GM12878 (cell line): ENCODE results near the gene ASB10. TPM values are rescaled to one million over a fixed set of nuclear protein-coding genes. Genes with fewer than 3 reads are reported as not detected.

Experiments
- ATAC-seq: fragments of 200-7000 bp; cut with Tn5 transposase; 3 replicates; pipeline ENCODE4 v1.9.1; 2020; ENCODE audit warnings: mild to moderate bottlenecking, moderate library complexity
- BruUV-seq: library from RNA; stranded (reverse); fragments of 400-500 nt; replicated peaks from 2 replicates; lab custom pipeline; 2021; lab: Mats Ljungman, UMichigan
- CTCF ChIA-PET: fragments of 300-600 bp; sonication (Branson Sonifier 250); formaldehyde crosslinking; extraction: SDS; loops from one replicate; lab custom pipeline; 2021; ENCODE audit warnings: inconsistent platforms; lab: Yijun Ruan, JAX
- POLR2A ChIA-PET: fragments of 350-600 bp; formaldehyde crosslinking; extraction: SDS; loops from one replicate; lab custom pipeline; 2021; ENCODE audit warnings: inconsistent platforms; lab: Charles Lee
- RAD21 ChIA-PET: fragments of 300-600 bp; sonication (Branson Sonifier 250); formaldehyde crosslinking; loops from one replicate; lab custom pipeline; 2023; ENCODE audit warnings: antibody characterized with exemption; ENCODE audit not compliant: unreplicated experiment; lab: Charles Lee
- SMC1A ChIA-PET: fragments of 300-600 bp; sonication (Branson Sonifier 250); formaldehyde crosslinking; loops from one replicate; lab custom pipeline; 2023; ENCODE audit not compliant: unreplicated experiment, uncharacterized antibody; lab: Charles Lee
- DNase-seq: peaks from one replicate; pipeline ENCODE4 v3.0.0-alpha.2; 2011; ENCODE audit warnings: low read depth, low spot score
- FAIRE-seq: peaks from 3 replicates; lab custom pipeline; 2011; peaks lifted over from hg19 to GRCh38; lab: Jason Lieb, UNC
- H2AFZ ChIP-seq: 2 replicates; pipeline ENCODE4 v1.6.0; 2011; ENCODE audit warnings: low read depth, low read length, control low read depth; ENCODE audit not compliant: control insufficient read depth
- H3K27ac ChIP-seq: 2 replicates; pipeline ENCODE4 v1.5.1; 2011; ENCODE audit warnings: control low read depth; ENCODE audit not compliant: control insufficient read depth, insufficient read depth
- H3K27me3 ChIP-seq, 2 experiments: replicated peaks in 1 of 2; 2 replicates each; pipeline versions ENCODE4 v1.6.0 to v1.6.1; 2011; ENCODE audit warnings: low read length in 1 of 2; ENCODE audit not compliant: control insufficient read depth in 2 of 2, insufficient read depth in 2 of 2
- H3K36me3 ChIP-seq, 2 experiments: 2 replicates each; pipeline ENCODE4 v1.5.1; 2011; ENCODE audit warnings: low read length in 1 of 2; ENCODE audit not compliant: control insufficient read depth in 2 of 2, insufficient read depth in 2 of 2
- H3K4me1 ChIP-seq: 2 replicates; pipeline ENCODE4 v1.6.1; 2011; ENCODE audit warnings: mild to moderate bottlenecking, low read length, moderate library complexity, mixed read lengths; ENCODE audit not compliant: control insufficient read depth, insufficient read depth
- H3K4me2 ChIP-seq: 2 replicates; pipeline ENCODE4 v1.6.0; 2011; ENCODE audit warnings: control low read depth; ENCODE audit not compliant: control insufficient read depth, insufficient read depth
- H3K4me3 ChIP-seq: fragments of 200-600 bp; sonication (generic); 2 replicates; pipeline ENCODE4 v1.5.1; 2016
- H3K79me2 ChIP-seq: 2 replicates; pipeline ENCODE4 v1.6.0; 2011; ENCODE audit warnings: low read length; ENCODE audit not compliant: control insufficient read depth, insufficient read depth
- H3K9ac ChIP-seq: 2 replicates; pipeline ENCODE4 v1.8.0; 2011; ENCODE audit warnings: low read length, control low read depth, mixed read lengths; ENCODE audit not compliant: control insufficient read depth, insufficient read depth
- H3K9me3 ChIP-seq: replicated peaks from 3 replicates; pipeline ENCODE4 v1.5.1; 2011; ENCODE audit warnings: mild to moderate bottlenecking, low read length; ENCODE audit not compliant: control insufficient read depth, insufficient read depth
- H4K20me1 ChIP-seq: 2 replicates; pipeline ENCODE4 v1.6.0; 2011; ENCODE audit not compliant: control insufficient read depth, insufficient read depth
- BCLAF1 ChIP-seq: fragments of 450-650 bp; IDR thresholded peaks from 2 replicates; pipeline ENCODE4 v1.6.1; 2017; ENCODE audit warnings: antibody characterized with exemption, mild to moderate bottlenecking, moderate library complexity
- JUNB ChIP-seq: IDR thresholded peaks from 2 replicates; pipeline ENCODE4 v1.6.1; 2016; ENCODE audit warnings: antibody characterized with exemption, mild to moderate bottlenecking
- KAT2A ChIP-seq: conservative IDR thresholded peaks from 2 replicates; pipeline ENCODE4 v1.6.1; 2011; ENCODE audit warnings: low read depth, low read length; ENCODE audit not compliant: control insufficient read depth
- NFYB ChIP-seq: IDR thresholded peaks from 2 replicates; pipeline ENCODE4 v1.6.1; 2011; ENCODE audit warnings: low read depth, mild to moderate bottlenecking, low read length, improper control_type of control experiment, moderate library complexity; ENCODE audit not compliant: insufficient read depth
- NKRF ChIP-seq: fragments of 450-650 bp; conservative IDR thresholded peaks from 2 replicates; pipeline ENCODE4 v1.6.1; 2017; ENCODE audit warnings: mild to moderate bottlenecking, moderate library complexity
- POLR2A ChIP-seq: IDR thresholded peaks from 2 replicates; pipeline ENCODE4 v1.6.1; 2011; ENCODE audit warnings: low read depth, mild to moderate bottlenecking, low read length
- TCF7 ChIP-seq: IDR thresholded peaks from 2 replicates; pipeline ENCODE4 v1.6.1; 2014; ENCODE audit warnings: antibody characterized with exemption, borderline replicate concordance
- WGBS: methylation state at CpG from one replicate; pipeline ENCODE4 v1.1.6; 2016; ENCODE audit warnings: low lambda C conversion rate; ENCODE audit not compliant: insufficient replicate concordance, insufficient coverage; ENCODE audit errors: missing lambda C conversion rate; 5-methylcytosine and 5-hydroxymethylcytosine counted together
- in situ Hi-C: fragments of 300-500 bp; cut with MboI; formaldehyde crosslinking; loops from 9 replicates; pipeline ENCODE4 v1.14.3; 2018; ENCODE audit warnings: mixed read lengths
- intact Hi-C: fragments of 100-400 bp; cut with micrococcal nuclease; formaldehyde crosslinking; loops from one replicate; pipeline ENCODE4 v1.14.2; 2022; ENCODE audit not compliant: unreplicated experiment
- polyA plus RNA-seq, 11 experiments: library from polyadenylated mRNA; depleted of rRNA in 4 of 11; unstranded in 6 of 11; stranded (reverse) in 5 of 11; fragments of >200 nt; fragmentation: Nextera tagmentation in 4 of 11; fragmentation: Illumina TruSeq in 1 of 11; extraction: Ambion mirVana in 4 of 11; extraction: Trizol in 1 of 11; gene quantifications; 1 replicate in 1 of 11; 2 replicates in 10 of 11; pipeline versions ENCODE4 v1.2.1 to v1.2.3, GENCODE V29; 2011 to 2016; ENCODE audit warnings: inconsistent platforms in 2 of 11, missing spikeins in 2 of 11, low read depth in 1 of 11
- total RNA-seq, 4 experiments: library from RNA; depleted of rRNA in 3 of 4; stranded (reverse); fragments of >200 nt in 3 of 4; fragmentation: Illumina TruSeq in 1 of 4; extraction: Trizol in 1 of 4; gene quantifications; 2 replicates each; pipeline versions ENCODE4 v1.2.1 to v1.2.3, GENCODE V29; 2013 to 2021
- TF ChIP-seq, protein P1 (sequence below): fragments of 450-650 bp; formaldehyde crosslinking; IDR thresholded peaks from 2 replicates; pipeline ENCODE4 v1.4.0; 2022; ENCODE audit warnings: mild to moderate bottlenecking, moderate library complexity

Gene ASB10
- total and polyA plus RNA-seq, 10 of the 15 experiments (the other 5 are each of a cell fraction or from before 2014, with no cell fraction given): not detected

DNA sequence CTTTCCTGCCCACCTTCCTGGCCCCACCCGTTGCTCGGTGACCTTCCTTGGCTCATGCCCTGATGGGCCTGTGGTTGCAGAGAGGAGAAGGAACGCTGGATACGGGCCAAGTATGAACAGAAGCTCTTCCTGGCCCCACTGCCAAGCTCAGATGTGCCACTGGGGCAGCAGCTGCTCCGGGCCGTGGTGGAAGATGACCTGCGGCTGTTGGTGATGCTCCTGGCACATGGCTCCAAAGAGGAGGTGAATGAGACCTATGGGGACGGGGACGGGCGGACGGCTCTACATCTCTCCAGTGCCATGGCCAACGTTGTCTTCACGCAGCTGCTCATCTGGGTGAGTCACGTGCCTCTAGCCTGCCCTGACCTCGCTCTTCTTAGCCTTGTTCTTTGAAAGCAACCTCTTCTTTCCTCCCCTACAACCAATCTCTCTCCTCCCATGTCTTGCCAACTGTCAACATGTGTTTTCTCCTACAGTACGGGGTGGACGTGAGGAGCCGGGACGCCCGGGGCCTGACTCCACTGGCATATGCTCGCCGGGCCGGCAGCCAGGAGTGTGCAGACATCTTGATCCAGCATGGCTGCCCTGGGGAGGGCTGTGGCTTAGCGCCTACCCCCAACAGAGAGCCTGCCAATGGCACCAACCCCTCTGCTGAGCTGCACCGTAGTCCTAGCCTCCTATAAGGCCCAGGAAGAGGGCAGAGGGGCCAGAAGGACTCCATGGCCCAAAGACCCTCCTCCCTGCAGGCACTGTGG is 43.6 kb downstream of the ASB10 start:
- ChIA-PET SMC1A (no interaction called here), RAD21 (no interaction called here), POLR2A (no interaction called here), CTCF (interaction anchor here (1.4 kb wide), 1 partner anchor 29 kb away, joined by 3 read pairs; no protein-coding TSS in a partner anchor)
- peaks cover 0 to 2% of the 10 kb centered on the region in 2 experiments; a peak in 3 of 4 replicates for H3K36me3 ChIP-seq
- intact Hi-C loops: no loop called here
- BruUV-seq: no TSS peak
- H3K9ac ChIP-seq: no peak overlapping the region
- FAIRE-seq (no peak), ATAC-seq (no peak), DNase-seq (no peak)
- H2AFZ ChIP-seq: no peak overlapping the region
- no peaks in the 10 kb centered on the region for H3K27me3 ChIP-seq
- no peaks in the 10 kb centered on the region for H3K9me3 ChIP-seq
- in situ Hi-C loops: no loop called here
- H3K4me3 ChIP-seq: no peak overlapping the region
- no peak overlapping the region for H3K27ac ChIP-seq
- no peaks in the 10 kb centered on the region for H3K4me1 ChIP-seq
- H4K20me1 ChIP-seq: no peaks in the 10 kb centered on the region
- TF ChIP-seq NKRF (no peak), JUNB (no peak), NFYB (no peak), KAT2A (no peak), BCLAF1 (no peak), TCF7 (no peak), POLR2A (no peak)
- TF ChIP-seq, protein P1, sequence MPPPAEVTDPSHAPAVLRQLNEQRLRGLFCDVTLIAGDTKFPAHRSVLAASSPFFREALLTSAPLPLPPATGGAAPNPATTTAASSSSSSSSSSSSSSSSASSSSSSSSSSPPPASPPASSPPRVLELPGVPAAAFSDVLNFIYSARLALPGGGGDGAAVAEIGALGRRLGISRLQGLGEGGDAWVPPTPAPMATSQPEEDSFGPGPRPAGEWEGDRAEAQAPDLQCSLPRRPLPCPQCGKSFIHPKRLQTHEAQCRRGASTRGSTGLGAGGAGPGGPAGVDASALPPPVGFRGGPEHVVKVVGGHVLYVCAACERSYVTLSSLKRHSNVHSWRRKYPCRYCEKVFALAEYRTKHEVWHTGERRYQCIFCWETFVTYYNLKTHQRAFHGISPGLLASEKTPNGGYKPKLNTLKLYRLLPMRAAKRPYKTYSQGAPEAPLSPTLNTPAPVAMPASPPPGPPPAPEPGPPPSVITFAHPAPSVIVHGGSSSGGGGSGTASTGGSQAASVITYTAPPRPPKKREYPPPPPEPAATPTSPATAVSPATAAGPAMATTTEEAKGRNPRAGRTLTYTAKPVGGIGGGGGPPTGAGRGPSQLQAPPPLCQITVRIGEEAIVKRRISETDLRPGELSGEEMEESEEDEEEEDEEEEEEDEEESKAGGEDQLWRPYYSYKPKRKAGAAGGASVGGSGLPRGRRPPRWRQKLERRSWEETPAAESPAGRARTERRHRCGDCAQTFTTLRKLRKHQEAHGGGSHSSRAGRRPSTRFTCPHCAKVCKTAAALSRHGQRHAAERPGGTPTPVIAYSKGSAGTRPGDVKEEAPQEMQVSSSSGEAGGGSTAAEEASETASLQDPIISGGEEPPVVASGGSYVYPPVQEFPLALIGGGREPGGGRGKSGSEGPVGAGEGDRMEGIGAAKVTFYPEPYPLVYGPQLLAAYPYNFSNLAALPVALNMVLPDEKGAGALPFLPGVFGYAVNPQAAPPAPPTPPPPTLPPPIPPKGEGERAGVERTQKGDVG (CRISPR knock-in tag): no peak
- no peak overlapping the region for H3K4me2 ChIP-seq
- no peaks in the 10 kb centered on the region for H3K79me2 ChIP-seq
- 91% methylated on average over 25 of the region's 25 CpGs for WGBS
